MM.1S (cell line): Measurements from ENCODE around the gene TBX2.

Experiments used
- CTCF ChIP-seq: fragments of 300-600 bp; sonication (generic); IDR thresholded peaks from 2 replicates; pipeline ENCODE4 v1.5.1; 2016; ENCODE audit warnings: antibody characterized with exemption, low read length, mixed read lengths
- EZH2 ChIP-seq: fragments of 300-600 bp; sonication (generic); optimal IDR thresholded peaks from 2 replicates; pipeline ENCODE3; 2017; ENCODE audit warnings: low read depth, mild to moderate bottlenecking, antibody characterized with exemption, low read length, mixed read lengths
- EZH2phosphoT487 ChIP-seq: fragments of 300-600 bp; sonication (generic); IDR thresholded peaks from 2 replicates; pipeline ENCODE4 v1.6.1; 2018; ENCODE audit warnings: antibody characterized with exemption, low read length

GRCh38 chr17:61425682-61426481 is 26.2 kb downstream of the TBX2 start:
- no peak for TF ChIP-seq CTCF
- TF ChIP-seq EZH2 = no peak
- no peak for TF ChIP-seq EZH2phosphoT487
